H1 (cell line): Measurements from ENCODE around the gene MKLN1. TPM values are rescaled to one million over a fixed set of nuclear protein-coding genes. Genes with fewer than 3 reads are reported as not detected.

ENCODE experiments used
- CTCF ChIA-PET: fragments of 300-600 bp; sonication (Branson Sonifier 250); formaldehyde crosslinking; loops from one replicate; lab custom pipeline; 2021; ENCODE audit not compliant: partially characterized antibody; lab: Charles Lee
- POLR2A ChIA-PET: fragments of 300-600 bp; sonication (Branson Sonifier 250); formaldehyde crosslinking; loops from one replicate; lab custom pipeline; 2021; ENCODE audit warnings: inconsistent platforms; ENCODE audit not compliant: partially characterized antibody; lab: Charles Lee
- DNase-seq, 2 experiments: peaks; one replicate each; pipeline versions ENCODE4 v3.0.0 to v3.0.0-alpha.2; 2010 to 2022; ENCODE audit warnings: low spot score in 2 of 2, low read depth in 1 of 2, mixed read lengths in 1 of 2
- FAIRE-seq: peaks from 2 replicates; lab custom pipeline; 2011; peaks lifted over from hg19 to GRCh38; lab: Jason Lieb, UNC
- H2AFZ ChIP-seq: 2 replicates; pipeline ENCODE4 v1.8.1; 2012; ENCODE audit warnings: low read length, inconsistent platforms
- H2AK5ac ChIP-seq: 2 replicates; pipeline ENCODE4 v1.6.1; 2013; ENCODE audit warnings: low read depth, low read length
- H2BK120ac ChIP-seq: replicated peaks from 2 replicates; pipeline ENCODE3; 2013; ENCODE audit warnings: low read depth, low read length, inconsistent platforms
- H2BK12ac ChIP-seq: 2 replicates; pipeline ENCODE4 v1.6.1; 2013; ENCODE audit warnings: low read depth, low read length
- H2BK15ac ChIP-seq: 2 replicates; pipeline ENCODE4 v1.6.1; 2013; ENCODE audit warnings: low read length
- H2BK20ac ChIP-seq: 2 replicates; pipeline ENCODE4 v1.6.1; 2013; ENCODE audit warnings: low read length
- H2BK5ac ChIP-seq: 2 replicates; pipeline ENCODE4 v1.6.1; 2013; ENCODE audit warnings: low read depth, low read length
- H3K14ac ChIP-seq: 2 replicates; pipeline ENCODE4 v1.6.1; 2013; ENCODE audit warnings: inconsistent platforms; ENCODE audit not compliant: insufficient read length
- H3K18ac ChIP-seq: 2 replicates; pipeline ENCODE4 v1.6.1; 2013; ENCODE audit warnings: low read length; ENCODE audit errors: extremely low read depth
- H3K23ac ChIP-seq: 2 replicates; pipeline ENCODE4 v1.6.1; 2013; ENCODE audit warnings: inconsistent platforms; ENCODE audit not compliant: insufficient read length
- H3K23me2 ChIP-seq: 2 replicates; pipeline ENCODE4 v1.6.1; 2013; ENCODE audit warnings: low read depth, low read length
- H3K27ac ChIP-seq: 2 replicates; pipeline ENCODE4 v1.6.1; 2011; ENCODE audit warnings: low read depth, low read length, inconsistent platforms
- H3K27me3 ChIP-seq, 4 experiments: replicated peaks in 1 of 4; 1 replicate in 1 of 4; 2 replicates in 3 of 4; pipeline versions ENCODE4 v1.6.1 to v1.8.1; 2011 to 2013; ENCODE audit warnings: low read length in 3 of 4, mild to moderate bottlenecking in 3 of 4, inconsistent platforms in 2 of 4, mixed read lengths in 2 of 4, moderate library complexity in 1 of 4; ENCODE audit not compliant: control insufficient read depth in 3 of 4, insufficient read depth in 3 of 4; ENCODE audit errors: extremely low read depth in 1 of 4
- H3K36me3 ChIP-seq, 4 experiments: 2 replicates each; pipeline versions ENCODE4 v1.6.1 to v1.8.1; 2011 to 2013; ENCODE audit warnings: mild to moderate bottlenecking in 4 of 4, low read length in 3 of 4, moderate library complexity in 2 of 4, control low read depth in 1 of 4, inconsistent platforms in 1 of 4; ENCODE audit not compliant: insufficient read depth in 4 of 4, control insufficient read depth in 2 of 4
- H3K4ac ChIP-seq: replicated peaks from 2 replicates; pipeline ENCODE3; 2013; ENCODE audit warnings: low read length, low read depth, mixed read lengths, inconsistent platforms; ENCODE audit not compliant: insufficient read length
- H3K4me1 ChIP-seq, 4 experiments: replicated peaks in 1 of 4; 1 replicate in 1 of 4; 2 replicates in 3 of 4; pipeline versions ENCODE4 v1.6.1 to v1.8.1; 2011 to 2013; ENCODE audit warnings: low read length in 3 of 4, inconsistent platforms in 2 of 4, mixed read lengths in 1 of 4; ENCODE audit not compliant: insufficient read depth in 4 of 4, control insufficient read depth in 3 of 4
- H3K4me2 ChIP-seq, 2 experiments: 2 replicates each; pipeline versions ENCODE4 v1.6.1 to v1.8.1; 2011 to 2013; ENCODE audit warnings: low read depth in 2 of 2, low read length in 2 of 2, control low read depth in 1 of 2, inconsistent platforms in 1 of 2, mild to moderate bottlenecking in 1 of 2; ENCODE audit not compliant: insufficient read depth in 1 of 2
- H3K4me3 ChIP-seq, 4 experiments: fragments of 200-600, 300-600 bp in 1 of 4; sonication (generic), shearing (Covaris generic), sonication (Bioruptor Twin) in 1 of 4; 2 replicates each; pipeline versions ENCODE4 v1.5.1 to v1.8.1; 2011 to 2016; ENCODE audit warnings: low read length in 4 of 4, low read depth in 3 of 4, control low read depth in 2 of 4, inconsistent platforms in 2 of 4, mild to moderate bottlenecking in 2 of 4, mixed read lengths in 1 of 4, moderate library complexity in 1 of 4; ENCODE audit not compliant: insufficient read depth in 2 of 4; ENCODE audit errors: extremely low read depth in 1 of 4
- H3K56ac ChIP-seq: replicated peaks from 2 replicates; pipeline ENCODE3; 2013; ENCODE audit warnings: low read depth, mild to moderate bottlenecking, mixed read lengths, low read length, inconsistent platforms; ENCODE audit not compliant: insufficient read length
- H3K79me1 ChIP-seq: 2 replicates; pipeline ENCODE4 v1.6.1; 2013; ENCODE audit warnings: low read depth, low read length, control low read depth
- H3K79me2 ChIP-seq, 2 experiments: 2 replicates each; pipeline versions ENCODE4 v1.6.1 to v1.8.1; 2012 to 2013; ENCODE audit warnings: low read length in 2 of 2, mild to moderate bottlenecking in 2 of 2, inconsistent platforms in 1 of 2; ENCODE audit not compliant: insufficient read depth in 2 of 2, control insufficient read depth in 1 of 2
- H3K9ac ChIP-seq, 4 experiments: replicated peaks in 1 of 4; 1 replicate in 1 of 4; 2 replicates in 3 of 4; pipeline versions ENCODE4 v1.6.1 to v1.8.1; 2011 to 2013; ENCODE audit warnings: low read depth in 3 of 4, low read length in 3 of 4, control low read depth in 2 of 4, mild to moderate bottlenecking in 2 of 4, moderate library complexity in 2 of 4, inconsistent platforms in 1 of 4; ENCODE audit errors: extremely low read depth in 1 of 4
- H3K9me3 ChIP-seq, 2 experiments: 2 replicates each; pipeline versions ENCODE4 v1.6.1 to v1.8.1; 2012 to 2013; ENCODE audit warnings: mild to moderate bottlenecking in 2 of 2, moderate library complexity in 2 of 2, control low read depth in 1 of 2, inconsistent platforms in 1 of 2, low read depth in 1 of 2, low read length in 1 of 2, mixed read lengths in 1 of 2; ENCODE audit not compliant: insufficient read depth in 2 of 2
- H4K20me1 ChIP-seq, 2 experiments: replicated peaks in 1 of 2; 2 replicates each; pipeline versions ENCODE3 to v1.8.1; 2011 to 2013; ENCODE audit warnings: inconsistent platforms in 2 of 2, low read length in 2 of 2, mild to moderate bottlenecking in 1 of 2; ENCODE audit not compliant: insufficient read depth in 2 of 2, control insufficient read depth in 1 of 2
- H4K5ac ChIP-seq: 2 replicates; pipeline ENCODE4 v1.6.1; 2013; ENCODE audit warnings: low read length, low read depth, mixed read lengths, inconsistent platforms; ENCODE audit not compliant: insufficient read length
- H4K8ac ChIP-seq: 2 replicates; pipeline ENCODE4 v1.8.0; 2013; ENCODE audit warnings: mild to moderate bottlenecking, moderate library complexity, low read length, inconsistent platforms; ENCODE audit not compliant: insufficient read depth; ENCODE audit errors: extremely low read depth
- H4K91ac ChIP-seq: replicated peaks from 2 replicates; pipeline ENCODE3; 2013; ENCODE audit warnings: low read length, mixed read lengths, inconsistent platforms; ENCODE audit not compliant: insufficient read length
- EZH2 ChIP-seq: fragments of 200-600 bp; sonication (generic); IDR thresholded peaks from 2 replicates; pipeline ENCODE4 v1.7.1; 2012; ENCODE audit warnings: low read depth, mild to moderate bottlenecking, moderate library complexity, low read length, inconsistent platforms; ENCODE audit not compliant: severe bottlenecking
- MAFK ChIP-seq: IDR thresholded peaks from 2 replicates; pipeline ENCODE4 v1.6.1; 2012; ENCODE audit warnings: low read depth, mild to moderate bottlenecking, improper control_type of control experiment, low read length
- polyA plus RNA-seq, 7 experiments: library from polyadenylated mRNA; depleted of rRNA in 3 of 7; stranded (reverse) in 5 of 7; unstranded in 2 of 7; fragments of >200 nt in 5 of 7; fragments of 200-250 nt in 2 of 7; gene quantifications; 1 replicate in 5 of 7; 2 replicates in 1 of 7; 4 replicates in 1 of 7; pipeline versions ENCODE4 v1.2.1 to v1.2.3, GENCODE V29; 2011 to 2013; ENCODE audit warnings: missing spikeins in 2 of 7, mixed read lengths in 2 of 7
- total RNA-seq: library from RNA; stranded (reverse); fragmentation: NEBNext Ultra II Directional; extraction: Animal tissue kit (Norgen Biotek cat#: 25700); gene quantifications from 2 replicates; pipeline ENCODE4 v1.2.1, GENCODE V29; 2021

The MKLN1 gene
- total and polyA plus RNA-seq, 2 of the 8 experiments (the other 6 are each of a cell fraction or from before 2014, with no cell fraction given), result 22.3 to 50.9 TPM

- ChIA-PET POLR2A (interaction anchor here (2.1 kb wide), 1 partner anchor 14 kb away, joined by 8 read pairs; no protein-coding TSS in a partner anchor), CTCF (interaction anchor here (0.6 to 5.2 kb wide), 6 partner anchors 10 to 717 kb away, joined by 3 to 47 read pairs (median 4); no protein-coding TSS in a partner anchor)
- H3K56ac ChIP-seq, result no peak overlapping the region
Measured at GRCh38 chr7:131524703-131525102, 197.0 kb downstream of the MKLN1 start.

More at GRCh38 chr7:131524703-131525102, 197.0 kb downstream of the MKLN1 start:
- Histone ChIP-seq H3K27me3 (no peaks in the 10 kb centered on the region), H3K23me2 (no peaks in the 10 kb centered on the region), H3K4me1 (peaks cover 8 to 34% (median 24%) of the 10 kb centered on the region in 4 experiments), H2BK12ac (no peak overlapping the region), H3K9me3 (no peaks in the 10 kb centered on the region), H4K8ac (no peak overlapping the region), H3K18ac (no peak overlapping the region), H3K79me1 (peaks cover 6% of the 10 kb centered on the region), H2AFZ (no peak overlapping the region), H3K23ac (no peak overlapping the region), H2BK15ac (no peak overlapping the region), H3K36me3 (peaks cover 0 to 47% (median 9%) of the 10 kb centered on the region in 4 experiments; a peak in 4 of 8 replicates), H3K4me2 (no peak overlapping the region), H3K14ac (no peak overlapping the region), H4K5ac (no peak overlapping the region), H2BK120ac (no peak overlapping the region), H2BK5ac (no peak overlapping the region), H3K9ac (no peak overlapping the region), H3K79me2 (peaks cover 39 to 99% of the 10 kb centered on the region in 2 experiments; a peak in 3 of 4 replicates), H4K91ac (no peak overlapping the region), H3K4ac (no peak overlapping the region), H2BK20ac (no peak overlapping the region), H4K20me1 (peaks cover 39 to 57% of the 10 kb centered on the region in 2 experiments), H2AK5ac (no peak overlapping the region), H3K27ac (no peak overlapping the region), H3K4me3 (peak overlapping the region in 1 of 4 experiments; percentile 12; a peak in 1 of 8 replicates)
- TF ChIP-seq MAFK (peak; percentile 16; the same call in 1 of the 2 replicates), EZH2 (no peak)
- FAIRE-seq (no peak), DNase-seq (no peak)
